Omental fat pad (tissue), 4 donors: ENCODE results near the gene HACD4. TPM values are rescaled to one million over a fixed set of nuclear protein-coding genes. Genes with fewer than 3 reads are reported as not detected.

Experiments
- ATAC-seq: fragments of 150-250 bp; one replicate; pipeline ENCODE4 v1.9.1; 2016; ENCODE audit warnings: mild to moderate bottlenecking, moderate library complexity; ENCODE audit not compliant: low FRiP score
- DNase-seq: peaks from one replicate; pipeline ENCODE4 v3.0.0-alpha.2; 2019; ENCODE audit warnings: low spot score
- total RNA-seq, 4 donors: library from RNA; depleted of rRNA; stranded (reverse); fragments of >200 nt; gene quantifications; one replicate each; pipeline ENCODE4 v1.1.0, GENCODE V29; 2016
- TF ChIP-seq, protein P1 (sequence below), 3 donors: fragments of 450-650 bp; IDR thresholded peaks; one replicate each; pipeline ENCODE4 v1.5.1; 2016 to 2017; ENCODE audit warnings: antibody characterized with exemption in 3 of 3, mild to moderate bottlenecking in 3 of 3, moderate library complexity in 2 of 3

The HACD4 gene
- total RNA-seq, 4 donors from 2014 or later, result 4.1 to 6.6 (median 5.1) TPM

DNA sequence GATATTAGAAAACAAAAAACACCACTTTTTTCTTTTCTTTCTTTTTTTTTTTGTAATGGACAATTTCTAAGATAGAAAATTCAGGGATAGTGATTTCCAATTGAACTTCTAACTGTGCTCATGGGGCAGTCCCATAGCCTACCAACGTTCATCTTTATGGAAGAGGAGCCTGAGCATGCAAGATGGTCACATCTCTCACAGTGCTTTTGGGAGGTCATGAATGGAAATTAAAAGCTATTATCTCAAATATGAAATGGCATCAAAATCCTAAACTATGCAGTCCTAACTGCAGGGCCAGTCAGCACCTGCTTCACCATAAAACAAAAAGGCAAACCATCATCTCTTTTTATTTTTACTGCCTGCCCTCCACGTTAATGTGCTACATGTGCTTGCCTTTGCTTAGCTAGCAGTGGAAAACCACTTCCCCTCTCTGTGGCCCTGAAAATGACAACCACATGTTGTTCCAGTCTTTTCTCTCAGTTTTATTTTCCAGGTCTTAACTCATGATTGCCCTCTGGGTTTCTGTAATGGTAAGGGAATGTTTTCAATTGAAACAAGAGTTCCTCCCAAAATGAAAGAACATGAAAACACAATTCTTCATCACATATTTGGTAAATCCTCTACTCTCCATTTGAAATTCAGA is 29.6 kb upstream of the HACD4 start:
- DNase-seq, result no peak

DNA sequence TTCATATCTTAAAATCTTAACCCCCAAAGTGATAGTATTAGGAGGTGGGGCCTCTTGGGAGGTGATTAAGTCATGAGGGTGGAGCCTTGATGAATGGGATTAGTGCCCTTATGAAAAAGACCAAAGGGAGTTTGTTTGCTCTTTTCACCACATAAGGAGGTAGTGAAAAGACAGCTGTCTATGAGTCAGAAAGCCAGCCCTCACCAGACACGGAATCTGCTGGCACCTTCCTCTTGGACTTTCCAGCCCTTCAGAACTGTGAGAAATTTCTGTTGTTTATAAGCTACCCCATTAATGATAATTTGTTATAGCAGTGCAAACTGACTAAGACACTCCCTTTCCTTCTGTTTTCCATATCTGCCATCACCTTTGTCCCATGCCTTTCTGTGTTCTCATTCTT is 25.5 kb upstream of the HACD4 start:
- DNase-seq (no peak), ATAC-seq (no peak)
- TF ChIP-seq, protein P1, sequence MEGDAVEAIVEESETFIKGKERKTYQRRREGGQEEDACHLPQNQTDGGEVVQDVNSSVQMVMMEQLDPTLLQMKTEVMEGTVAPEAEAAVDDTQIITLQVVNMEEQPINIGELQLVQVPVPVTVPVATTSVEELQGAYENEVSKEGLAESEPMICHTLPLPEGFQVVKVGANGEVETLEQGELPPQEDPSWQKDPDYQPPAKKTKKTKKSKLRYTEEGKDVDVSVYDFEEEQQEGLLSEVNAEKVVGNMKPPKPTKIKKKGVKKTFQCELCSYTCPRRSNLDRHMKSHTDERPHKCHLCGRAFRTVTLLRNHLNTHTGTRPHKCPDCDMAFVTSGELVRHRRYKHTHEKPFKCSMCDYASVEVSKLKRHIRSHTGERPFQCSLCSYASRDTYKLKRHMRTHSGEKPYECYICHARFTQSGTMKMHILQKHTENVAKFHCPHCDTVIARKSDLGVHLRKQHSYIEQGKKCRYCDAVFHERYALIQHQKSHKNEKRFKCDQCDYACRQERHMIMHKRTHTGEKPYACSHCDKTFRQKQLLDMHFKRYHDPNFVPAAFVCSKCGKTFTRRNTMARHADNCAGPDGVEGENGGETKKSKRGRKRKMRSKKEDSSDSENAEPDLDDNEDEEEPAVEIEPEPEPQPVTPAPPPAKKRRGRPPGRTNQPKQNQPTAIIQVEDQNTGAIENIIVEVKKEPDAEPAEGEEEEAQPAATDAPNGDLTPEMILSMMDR (IDR thresholded peaks at IDR 0.05), result no peak

More for the DNA sequence above, 29.6 kb upstream of the HACD4 start:
- ATAC-seq, result no peak
- TF ChIP-seq, protein P1 (IDR thresholded peaks at IDR 0.05), result no peak

DNA sequence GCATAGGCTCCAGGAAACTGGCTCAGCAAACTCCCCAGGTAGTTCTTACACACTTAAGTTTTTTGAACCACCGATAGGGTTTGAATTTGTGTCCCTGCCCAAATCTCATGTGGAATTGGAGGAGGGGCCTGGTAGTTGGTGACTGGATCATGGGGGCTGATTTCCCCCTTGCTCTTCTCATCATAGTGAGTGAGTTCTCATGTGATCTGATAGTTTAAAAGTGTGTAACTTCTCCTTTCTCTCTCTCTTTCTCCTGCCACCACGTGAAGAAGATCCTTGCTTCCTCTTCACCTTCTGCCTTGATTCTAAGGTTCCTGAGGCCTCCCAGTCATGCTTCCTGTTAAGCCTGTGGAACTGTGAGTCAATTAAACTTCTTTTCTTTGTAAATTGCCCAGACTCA is 22.4 kb upstream of the HACD4 start:
- ATAC-seq (no peak), DNase-seq (no peak)
- TF ChIP-seq, protein P1 (IDR thresholded peaks at IDR 0.05), result no peak

DNA sequence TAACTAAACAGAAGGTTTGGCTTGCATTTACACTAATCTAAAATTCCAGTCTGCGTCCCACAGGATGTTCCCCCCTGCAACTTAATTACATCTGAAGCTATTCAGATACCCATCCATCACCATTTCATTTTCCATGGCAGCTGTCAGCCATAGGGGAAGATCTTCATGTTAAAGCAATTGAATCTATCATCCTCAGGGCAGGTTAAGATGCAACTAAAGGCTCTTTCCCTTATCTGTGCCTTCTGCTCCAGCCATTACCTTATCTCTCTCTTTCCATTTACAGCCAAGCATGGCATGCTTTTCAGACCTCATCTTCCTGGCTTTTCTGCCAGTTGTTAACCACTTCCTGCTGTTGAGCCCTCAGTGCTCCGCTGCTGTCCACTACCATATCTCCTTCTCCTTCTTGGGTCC is 15.8 kb upstream of the HACD4 start:
- DNase-seq (no peak), ATAC-seq (no peak)
- TF ChIP-seq, protein P1 (IDR thresholded peaks at IDR 0.05), result no peak

DNA sequence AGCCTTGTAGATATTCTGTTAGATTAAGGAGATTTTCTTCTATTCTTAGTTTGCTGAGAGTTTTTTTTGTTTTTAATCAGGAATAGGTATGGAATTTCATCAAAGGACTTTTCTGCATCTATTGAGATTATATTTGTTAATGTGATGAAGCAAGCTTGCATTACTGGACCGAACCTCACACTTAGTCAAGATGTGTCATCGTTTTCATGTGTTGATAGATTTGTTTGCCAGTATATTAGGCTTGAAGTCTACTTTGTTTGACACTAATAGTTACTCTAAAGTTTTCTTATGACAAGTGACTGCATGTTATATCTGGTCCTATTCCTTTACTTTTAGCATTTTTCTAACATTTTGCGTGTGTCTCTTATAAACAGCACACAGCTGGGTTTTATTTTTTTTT is 12.4 kb upstream of the HACD4 start:
- no peak for DNase-seq
- ATAC-seq, result no peak
- TF ChIP-seq, protein P1 (IDR thresholded peaks at IDR 0.05), result no peak

DNA sequence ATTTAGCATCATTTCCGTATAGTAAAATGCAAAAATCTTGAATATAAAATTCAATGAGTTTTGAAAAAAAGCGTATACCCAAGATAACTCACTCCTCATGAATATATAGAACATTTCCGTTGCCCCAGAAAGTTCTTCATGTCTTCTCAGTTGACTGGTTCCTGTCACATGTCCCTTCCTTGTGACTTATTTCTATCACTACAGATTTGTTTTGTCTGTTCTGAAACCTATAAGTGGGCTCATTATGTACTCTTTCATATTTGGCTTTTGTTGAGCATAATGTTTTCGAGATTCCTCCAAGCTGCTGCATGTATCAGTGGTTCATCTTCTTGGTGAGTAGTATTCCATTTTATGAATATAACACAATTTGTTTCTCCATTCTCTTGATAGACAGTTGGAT is 11.0 kb upstream of the HACD4 start:
- DNase-seq, result no peak
- no peak for ATAC-seq
- TF ChIP-seq, protein P1 (IDR thresholded peaks at IDR 0.05), result no peak

DNA sequence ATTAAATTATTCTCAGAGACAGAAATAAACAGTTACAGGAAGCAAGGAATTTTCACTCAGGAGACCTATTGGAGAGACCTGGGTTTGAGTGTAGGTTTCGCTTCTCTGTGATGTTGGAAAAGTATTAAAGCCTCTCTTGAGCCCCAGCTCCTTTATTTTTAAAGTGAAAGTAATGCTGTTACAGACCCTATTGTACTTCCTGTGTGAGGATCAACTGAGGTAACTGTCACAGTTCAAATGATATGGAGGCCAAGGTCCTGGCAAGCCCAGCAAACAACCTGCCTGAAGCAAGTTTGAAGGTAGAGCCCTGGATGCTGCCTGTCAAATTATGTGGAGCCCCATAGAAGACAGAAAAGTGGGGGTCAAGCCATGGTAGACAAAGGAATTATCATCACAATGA is 7.9 kb upstream of the HACD4 start:
- ATAC-seq (no peak), DNase-seq (no peak)
- TF ChIP-seq, protein P1 (IDR thresholded peaks at IDR 0.05), result no peak
